Iris pigment epithelial cell (primary cell): Measurements from ENCODE around the gene PRICKLE2.

Experiments used
- DNase-seq: peaks from one replicate; pipeline ENCODE4 v3.0.0-alpha.2; 2011; ENCODE audit warnings: low read depth

PRICKLE2 gene

DNA sequence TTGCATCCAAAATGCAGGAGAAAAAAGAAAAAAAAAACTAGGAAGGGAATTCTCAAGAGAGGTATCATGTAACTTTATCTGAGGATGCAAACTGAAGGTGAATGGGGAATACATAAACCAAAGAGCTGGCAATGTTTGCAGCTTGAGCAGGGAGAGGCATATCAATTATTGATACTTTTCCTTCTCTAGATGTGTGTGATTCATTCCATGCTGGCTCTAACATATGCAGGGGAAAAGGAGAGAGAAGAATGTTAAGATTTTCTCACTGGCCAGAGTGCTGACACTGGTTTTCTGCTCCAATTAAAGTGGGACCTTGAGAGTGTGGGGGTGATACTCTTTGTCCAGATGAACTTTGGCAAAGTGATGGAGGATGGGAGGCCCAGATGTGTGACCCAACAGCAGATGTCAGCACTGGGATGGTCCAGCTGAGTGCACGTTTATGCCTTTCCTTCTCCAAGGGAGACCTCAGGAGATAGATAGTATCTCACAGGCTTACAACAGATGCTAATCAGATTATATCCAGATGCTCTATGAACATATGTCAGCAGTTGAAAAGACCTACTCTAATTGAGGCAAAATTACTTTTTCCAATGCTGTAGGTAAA is 152.0 kb downstream of the PRICKLE2 start:
- no peak for DNase-seq

DNA sequence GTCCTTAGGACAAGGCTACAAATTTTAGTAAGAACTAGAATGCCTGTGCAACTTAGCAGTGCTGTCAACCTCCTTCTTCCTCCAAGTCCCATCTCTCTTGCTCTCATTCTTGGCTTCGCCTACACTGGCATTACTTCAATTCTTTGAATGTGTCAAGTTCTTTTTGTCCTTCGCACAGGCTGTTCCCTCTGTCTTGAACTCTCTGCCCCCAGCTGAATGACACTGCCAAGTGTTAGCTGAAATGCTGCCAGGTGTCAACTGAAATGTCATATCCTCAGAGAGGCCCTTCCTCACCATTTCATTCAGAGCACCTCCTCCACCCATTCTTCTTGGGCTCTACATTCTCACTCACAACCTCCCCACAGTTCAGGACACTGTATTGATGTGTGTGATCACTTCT is 153.1 kb downstream of the PRICKLE2 start:
- DNase-seq = no peak

DNA sequence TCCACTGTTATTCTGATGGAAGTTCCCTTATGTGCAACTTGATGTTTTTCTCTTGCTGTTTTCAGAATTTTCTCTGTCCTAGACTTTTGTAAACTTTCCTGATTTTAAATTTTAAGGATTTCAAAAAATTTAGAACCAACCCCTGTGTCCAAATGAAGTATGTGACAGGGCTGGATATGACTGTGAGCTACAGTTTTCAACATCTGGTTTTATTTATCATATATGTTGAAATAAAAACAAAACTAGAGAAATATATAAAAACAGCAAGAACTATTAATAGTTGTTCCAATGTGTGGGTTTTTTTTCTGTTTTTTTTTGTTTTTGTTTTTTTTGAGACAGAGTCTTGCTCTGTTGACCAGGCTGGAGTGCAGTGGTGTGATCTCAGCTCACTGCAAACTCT is 154.6 kb downstream of the PRICKLE2 start:
- no peak for DNase-seq

DNA sequence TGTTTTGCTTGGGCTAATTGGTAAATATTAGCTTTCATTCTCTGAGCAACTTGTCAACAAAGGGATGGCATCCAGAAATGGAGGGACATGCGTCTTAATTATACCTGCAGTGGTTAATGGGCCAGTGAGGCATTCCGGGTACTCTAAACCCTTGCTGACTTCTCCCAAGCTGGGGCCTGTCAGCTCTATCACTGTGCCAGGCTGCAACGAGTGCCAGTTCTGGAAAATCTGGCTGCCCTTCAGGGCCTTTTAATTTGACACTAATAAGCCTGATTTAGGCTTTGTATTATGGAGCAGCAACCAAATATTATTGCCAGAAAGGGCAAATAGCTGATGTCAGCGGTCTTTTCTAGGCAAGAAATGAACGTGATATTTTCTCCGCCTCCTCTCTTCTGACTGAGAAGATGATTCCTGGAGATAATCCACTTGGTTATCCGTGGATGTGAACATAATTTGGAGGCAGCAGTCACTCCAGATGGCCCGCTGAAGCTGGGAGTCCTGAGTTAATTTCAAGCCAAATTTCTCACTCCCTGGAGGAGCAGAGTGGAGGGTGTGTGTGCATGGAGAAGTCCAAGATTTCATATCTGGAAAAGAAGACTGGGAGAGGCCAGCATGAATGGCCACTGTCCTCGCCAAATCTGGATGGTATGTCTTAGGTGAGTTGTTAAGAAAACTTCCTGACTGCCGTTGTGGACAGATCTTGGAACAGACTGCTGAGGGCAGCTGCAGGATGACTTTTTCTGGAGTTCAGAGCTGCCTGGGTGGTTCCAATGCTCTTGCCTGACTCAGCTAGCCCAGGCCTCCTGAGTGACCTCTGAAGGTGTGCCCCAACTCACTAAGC is 157.5 kb downstream of the PRICKLE2 start:
- DNase-seq = no peak

DNA sequence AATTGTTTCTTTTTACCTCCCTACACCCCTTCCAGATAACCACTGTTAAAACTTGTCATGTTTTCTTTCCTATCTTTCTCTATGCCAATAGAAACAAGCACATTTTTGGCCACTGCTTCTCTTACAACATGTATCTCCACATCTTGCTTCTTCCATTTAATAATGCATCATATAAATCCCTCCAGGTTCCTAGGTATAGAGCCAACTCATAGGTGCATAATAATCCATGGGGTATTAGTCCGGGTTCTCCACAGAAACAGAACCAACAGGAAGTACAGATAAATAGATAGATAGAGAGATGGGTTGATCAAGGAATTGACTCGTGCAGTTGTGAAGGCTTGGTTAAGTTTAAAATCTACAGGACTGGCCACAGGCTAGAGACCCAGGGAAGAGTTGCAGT is 160.5 kb downstream of the PRICKLE2 start:
- no peak for DNase-seq

DNA sequence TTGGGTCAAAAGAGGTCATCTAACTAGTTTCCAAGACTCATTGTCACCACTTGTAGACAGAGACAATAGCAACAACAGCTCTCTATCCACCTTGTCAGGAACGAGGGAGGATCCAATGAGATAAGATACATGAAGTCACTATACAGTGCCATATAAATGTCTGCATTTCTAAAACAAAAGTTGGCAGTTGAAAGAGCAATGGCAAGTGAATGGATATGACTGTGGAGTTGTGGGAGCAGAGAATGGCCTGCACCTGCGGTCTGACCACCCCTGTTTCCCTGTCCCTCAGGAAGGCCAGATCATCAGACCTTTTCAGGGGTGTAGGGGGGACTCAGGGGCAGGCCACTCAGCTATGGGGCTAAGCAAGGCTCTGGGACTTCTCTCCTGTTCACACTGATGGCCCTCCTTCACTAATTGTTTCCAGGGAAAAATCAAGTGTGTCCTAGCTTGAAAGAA is 161.3 kb downstream of the PRICKLE2 start:
- DNase-seq = no peak

DNA sequence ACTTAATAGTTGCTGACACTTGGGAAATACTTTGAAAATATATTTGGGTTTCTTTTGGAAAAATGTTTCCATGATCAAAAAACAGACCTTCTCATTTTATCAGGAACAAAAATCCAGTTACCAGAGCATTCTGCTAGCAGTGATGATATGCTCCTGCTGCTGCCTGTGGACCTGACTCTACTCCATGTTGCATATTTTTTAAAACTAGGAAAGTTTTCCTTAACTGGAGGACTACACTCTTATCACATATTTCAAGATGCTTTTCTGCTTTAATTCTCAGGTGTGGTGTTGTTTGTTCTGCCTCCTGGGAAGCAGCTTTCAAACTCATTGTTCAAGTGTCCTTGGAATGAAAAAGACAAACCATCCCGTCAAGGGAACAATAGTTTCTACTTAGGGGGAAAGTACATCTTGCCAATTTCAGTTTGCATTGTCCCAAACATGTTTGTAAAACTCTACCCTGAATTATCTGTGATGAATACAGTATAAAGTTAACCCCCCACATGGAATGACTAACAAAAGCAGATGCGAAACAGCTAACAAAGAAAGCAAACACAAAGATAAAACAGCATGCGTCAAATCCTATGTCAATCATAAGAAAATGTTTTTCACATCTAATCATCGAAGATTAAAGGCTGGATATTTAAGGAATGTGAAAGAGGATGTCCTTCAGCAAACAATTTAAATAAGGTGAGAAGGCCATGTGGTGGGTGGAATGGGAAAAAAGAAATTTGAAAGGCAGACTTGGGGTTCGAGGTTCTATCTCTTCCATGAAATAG is 161.9 kb downstream of the PRICKLE2 start:
- DNase-seq = peak; percentile 79

DNA sequence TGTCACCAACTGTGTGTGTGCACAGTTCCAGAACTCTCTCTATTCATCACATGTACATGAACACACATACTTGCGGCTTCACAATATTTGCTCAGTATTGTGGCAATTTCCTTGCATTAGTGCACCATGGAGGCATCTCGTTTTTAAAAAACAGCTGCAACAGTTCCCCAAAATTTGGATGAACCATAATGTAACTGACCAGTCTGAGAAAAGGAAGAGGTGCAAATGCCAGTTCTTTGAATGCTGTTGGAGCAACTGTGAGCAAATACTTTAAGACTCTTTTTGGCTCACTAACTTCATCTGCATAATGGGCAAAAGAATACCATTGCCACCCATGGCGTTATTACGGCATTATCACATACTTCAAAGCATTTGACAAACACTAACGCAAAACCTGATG is 163.6 kb downstream of the PRICKLE2 start:
- no peak for DNase-seq

DNA sequence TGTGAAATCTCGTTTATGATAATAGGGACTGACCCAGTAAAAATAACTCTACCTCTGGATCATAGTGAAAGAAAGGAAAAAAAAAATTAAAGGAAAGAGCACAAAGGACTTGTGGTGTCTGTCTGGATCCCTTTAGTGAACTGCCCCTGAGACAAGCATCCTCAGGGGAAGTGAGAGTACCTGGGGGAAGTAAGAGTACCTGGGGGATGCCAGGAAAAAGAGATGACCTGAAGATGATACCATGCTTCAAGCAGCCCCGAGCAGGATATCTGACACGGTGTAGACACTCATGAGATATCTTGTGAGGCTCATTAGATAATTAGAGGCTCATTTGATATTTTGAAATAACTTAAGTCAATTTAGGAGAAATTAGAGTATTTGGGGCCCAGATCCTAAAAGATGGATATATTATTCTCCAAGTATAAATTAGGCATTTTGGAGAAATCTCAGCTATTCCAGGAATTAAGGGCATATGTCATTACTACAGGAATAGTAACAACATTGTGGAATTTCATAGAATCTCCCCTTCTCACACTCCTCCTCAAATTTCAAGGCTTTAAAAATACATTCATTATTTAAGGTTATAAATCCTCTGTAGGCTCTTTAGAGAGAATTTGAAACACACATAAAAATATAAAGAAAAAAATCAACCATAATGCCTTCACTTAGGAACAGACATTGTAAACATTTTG is 165.6 kb downstream of the PRICKLE2 start:
- no peak for DNase-seq

DNA sequence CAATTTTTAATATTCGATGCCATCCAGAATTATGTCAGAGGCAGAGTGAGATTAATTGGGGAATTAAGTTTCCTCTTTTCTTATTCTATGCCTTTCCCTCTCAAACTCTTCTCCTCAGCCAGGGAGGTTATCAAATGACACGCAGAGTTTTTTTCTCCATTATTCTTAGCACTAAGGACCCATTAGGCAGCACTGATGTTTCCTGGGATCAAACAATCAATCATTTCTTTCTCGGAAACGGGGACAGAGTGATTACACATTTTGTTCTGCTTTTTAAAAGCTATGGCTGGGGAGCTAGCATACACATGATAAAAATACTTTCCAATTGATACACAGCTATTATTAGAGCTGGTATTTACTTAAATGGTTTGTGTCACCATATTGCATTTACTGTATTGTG is 166.7 kb downstream of the PRICKLE2 start:
- DNase-seq = no peak

DNA sequence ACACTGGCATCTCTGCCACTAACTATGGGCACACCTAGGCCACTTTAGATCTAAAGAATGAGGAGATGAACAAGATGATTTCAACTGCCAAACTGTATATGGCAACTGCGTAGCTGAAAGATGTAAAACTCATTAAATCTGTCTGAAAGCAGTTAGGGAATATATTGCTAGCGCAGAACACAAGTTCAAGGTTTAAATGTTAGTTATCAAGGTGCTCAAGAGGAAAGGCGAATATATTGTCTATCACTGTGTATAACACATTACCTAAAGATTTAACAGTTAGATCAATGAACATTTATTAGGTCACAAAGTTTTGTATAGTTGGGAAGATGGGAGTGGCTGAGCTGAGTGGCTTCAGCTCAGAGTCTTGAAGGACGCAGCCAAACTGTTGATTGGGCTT is 168.0 kb downstream of the PRICKLE2 start:
- DNase-seq = no peak

DNA sequence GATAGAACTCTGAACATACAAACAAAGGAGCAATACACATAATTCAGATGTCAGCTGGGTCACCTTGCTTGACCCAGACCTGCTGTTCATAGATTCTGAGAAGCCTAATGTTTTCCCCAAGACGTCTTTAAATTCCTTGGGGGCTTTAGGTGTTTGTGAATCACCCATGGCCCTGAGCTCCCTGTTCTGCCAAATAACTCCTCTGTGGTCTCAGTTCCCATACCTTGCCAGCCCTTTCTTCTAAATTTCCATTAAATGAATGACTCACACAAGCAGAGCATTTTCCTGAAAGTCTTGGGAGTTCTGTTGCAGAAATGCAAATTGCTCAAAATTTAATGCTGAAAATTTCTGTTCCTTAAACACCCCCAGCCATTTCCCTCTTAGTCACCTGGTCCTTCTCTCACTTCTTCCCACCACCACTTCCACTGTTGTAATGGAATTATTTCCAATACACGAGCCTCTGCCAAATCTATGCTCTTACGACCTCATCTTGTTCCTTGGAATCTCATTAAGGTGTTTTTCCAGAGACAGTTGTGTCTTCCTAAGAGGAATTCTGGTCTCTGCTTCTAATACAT is 168.6 kb downstream of the PRICKLE2 start:
- DNase-seq = peak; percentile 82

DNA sequence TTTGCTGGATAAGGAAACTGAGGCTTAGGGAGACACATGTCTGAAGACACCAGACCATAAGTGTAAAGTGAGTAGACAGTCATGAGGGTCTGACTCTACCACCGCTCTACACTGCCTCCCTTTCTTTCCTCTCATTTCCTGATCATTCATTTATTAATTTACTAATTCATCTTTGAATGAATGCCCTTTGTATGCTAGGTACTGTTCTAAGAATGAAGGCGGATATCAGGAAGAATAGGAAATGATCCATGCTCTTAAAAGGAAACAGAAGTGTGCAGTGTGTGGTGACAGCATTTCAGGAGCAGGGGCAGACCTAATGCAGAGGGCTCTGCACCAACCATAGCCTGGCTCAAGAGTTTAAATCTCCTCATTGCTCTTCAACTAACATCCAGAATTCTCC is 170.2 kb downstream of the PRICKLE2 start:
- DNase-seq = no peak

DNA sequence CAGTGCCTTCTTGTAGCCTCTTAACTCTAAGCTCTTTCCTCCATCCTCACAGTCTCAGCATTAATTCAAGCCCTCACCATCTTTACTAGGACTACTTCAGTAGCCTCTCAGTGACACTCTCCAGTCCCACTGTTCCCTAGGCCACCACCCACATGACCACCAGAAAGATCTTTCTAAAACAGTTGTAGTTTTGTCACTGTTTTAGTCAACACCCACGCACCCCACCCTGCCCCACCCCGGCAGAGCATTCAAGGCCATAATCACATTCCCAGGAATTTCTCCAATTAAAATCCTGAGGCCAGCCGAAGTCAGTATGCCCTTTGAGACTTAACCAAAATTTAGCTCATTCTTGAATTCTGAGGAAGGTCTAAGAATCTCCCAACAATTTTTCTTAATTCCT is 170.8 kb downstream of the PRICKLE2 start:
- no peak for DNase-seq

DNA sequence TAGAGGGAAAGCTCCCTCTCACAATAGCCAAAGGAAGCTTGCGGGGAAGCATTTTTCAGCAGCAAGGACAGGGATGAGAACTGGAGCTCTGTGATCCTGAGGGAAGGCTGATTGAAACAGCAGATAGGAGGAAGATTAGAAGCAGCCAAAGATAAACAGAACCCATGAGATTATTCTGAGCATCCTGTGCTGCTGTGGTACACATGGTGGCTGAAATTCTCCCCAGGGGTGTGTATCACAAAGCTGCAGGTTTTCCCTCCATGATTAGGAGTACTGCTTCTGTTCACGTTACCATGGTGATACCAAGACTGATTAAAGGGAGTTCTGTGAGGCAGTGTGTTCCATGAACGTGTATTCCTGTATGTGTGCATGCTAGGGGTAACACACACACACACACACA is 171.7 kb downstream of the PRICKLE2 start:
- no peak for DNase-seq

DNA sequence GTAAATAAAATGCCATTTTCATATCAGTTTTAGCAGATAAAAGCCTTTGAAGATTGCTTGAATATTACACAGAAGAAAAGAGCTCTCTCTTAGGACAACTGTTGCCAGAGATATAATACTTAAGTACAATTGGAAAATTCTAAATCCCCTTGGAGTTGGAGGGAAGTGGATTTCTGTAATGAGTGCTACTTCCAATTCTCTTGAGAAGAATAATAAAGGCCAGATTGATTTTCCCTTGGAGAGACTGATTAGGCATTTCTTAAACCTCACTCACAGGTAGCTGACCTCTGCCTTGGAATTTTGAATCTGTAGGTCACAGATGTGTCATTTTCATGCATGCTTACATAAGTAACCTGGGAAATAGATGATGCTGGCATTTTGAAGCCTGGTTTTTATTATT is 172.1 kb downstream of the PRICKLE2 start:
- no peak for DNase-seq

DNA sequence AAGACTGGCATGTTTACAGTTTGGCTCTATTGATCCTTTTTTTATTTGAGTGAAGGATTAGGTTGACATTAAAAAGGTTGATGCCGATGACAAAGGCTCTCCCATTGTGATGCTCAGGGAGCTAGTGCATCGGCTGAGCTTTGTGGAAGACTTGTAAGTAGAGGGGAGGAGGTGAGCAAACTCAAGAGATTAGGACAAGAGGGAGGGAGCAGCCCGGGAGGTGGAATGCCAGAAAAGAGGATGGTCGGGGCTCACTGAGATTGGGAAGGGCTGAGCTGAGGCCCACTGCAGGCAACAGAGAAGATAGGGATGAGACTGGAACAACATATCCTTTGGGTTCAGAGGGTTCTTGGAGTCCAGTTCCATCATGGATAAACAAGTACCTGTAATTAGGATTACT is 175.4 kb downstream of the PRICKLE2 start:
- no peak for DNase-seq

DNA sequence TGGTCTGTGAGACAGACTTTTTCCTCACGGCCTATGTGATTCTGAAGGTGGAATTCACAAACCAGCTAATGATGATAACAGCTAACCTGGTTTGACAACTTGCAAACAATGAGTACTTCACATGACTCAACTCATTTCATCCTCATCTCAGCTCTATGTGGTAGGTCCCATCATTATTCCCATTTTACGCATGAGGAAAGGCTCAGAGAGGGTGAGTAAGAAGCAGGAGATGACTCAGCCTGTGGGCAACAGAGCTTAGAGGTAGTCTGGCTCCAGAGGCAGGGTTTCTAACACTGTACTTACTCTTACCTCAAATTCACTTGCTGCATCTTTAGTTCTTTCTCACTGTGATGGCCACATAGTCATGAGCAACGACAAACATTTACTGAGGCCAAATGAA is 176.1 kb downstream of the PRICKLE2 start:
- peak; percentile 79 for DNase-seq

DNA sequence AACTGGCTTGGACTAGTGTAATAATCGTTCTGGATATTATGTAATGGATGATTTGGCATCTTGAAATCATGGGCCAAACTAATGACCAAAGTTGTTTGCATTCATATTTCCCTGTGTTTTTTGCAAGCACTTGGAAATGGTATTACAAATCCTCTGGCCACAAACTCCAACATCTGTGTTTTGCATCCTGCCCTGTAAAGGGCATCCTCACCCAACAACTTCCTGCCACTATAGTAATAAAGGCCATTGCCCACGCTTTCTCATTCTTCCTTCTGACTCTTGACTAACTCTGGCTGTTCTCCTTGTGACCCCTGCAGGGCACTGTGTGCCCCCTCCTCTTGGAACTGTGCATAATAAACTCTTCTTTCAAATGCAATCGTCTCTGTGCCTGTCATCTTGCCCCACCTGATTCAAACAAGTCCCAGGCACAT is 176.6 kb downstream of the PRICKLE2 start:
- no peak for DNase-seq

DNA sequence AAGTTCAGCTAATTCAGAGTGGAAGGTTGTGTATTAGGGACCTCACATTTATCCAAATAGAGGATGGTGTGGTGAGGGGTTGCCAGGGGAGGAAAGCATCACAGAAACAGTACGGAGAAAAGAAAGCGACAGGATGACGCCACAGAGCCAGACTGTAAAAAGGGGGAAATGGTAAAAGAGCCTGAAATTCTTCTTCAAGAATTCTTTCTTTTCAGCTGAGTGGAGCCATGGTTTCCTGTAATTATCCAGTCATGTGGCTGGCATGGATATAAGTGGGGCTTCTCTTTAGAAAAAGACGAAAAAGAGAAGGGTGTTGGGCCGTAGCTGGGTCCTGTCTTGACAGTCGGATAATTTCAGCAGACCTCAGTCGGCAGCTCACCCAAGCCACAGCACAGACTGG is 177.5 kb downstream of the PRICKLE2 start:
- DNase-seq = no peak

DNA sequence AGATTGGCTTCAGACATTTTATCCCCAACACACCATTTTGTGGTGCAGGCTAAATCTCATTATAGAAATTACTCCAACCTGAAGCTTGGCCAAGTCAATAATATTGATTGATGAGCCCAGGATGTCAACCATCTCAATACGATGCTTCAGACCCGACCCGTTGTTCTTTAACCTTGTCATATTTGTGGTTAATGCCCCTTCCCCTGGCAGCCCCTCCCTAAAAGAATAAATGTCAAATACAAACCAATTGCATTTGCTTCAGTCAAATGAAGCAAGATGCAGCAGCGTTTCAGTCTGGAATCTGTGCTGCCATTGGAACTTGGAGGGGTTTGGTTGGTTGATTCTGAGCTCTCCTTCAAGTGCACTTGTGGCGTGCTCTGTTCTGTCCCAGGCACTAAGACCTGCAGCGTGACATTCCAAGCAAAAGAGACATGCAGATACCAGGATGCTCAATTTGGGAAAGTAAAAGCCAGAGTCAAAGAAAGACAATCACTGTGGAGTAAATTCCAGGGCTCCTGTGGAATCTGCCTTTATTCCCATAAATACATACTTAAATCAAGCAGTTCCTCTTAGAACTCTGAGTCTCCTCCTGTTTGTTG is 178.2 kb downstream of the PRICKLE2 start:
- DNase-seq = no peak

DNA sequence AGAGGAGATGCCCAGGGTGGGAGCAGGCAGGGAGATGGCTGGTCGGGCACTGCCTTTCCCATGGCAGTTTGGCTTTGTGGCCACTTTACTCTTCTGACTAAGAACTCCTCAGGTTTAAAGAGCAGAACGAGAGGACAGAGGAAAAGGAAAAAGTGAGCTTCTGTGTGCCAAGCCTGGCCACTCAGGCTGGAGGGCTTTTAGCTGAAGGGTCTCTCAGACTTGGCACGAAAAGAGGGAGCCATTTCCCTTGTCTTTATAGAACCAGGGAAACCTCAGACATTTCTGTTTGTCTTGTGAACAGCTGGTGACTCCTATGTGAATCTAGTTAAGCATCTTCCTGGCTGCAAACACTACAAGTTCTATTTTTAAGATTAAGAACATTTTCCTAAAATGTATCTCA is 178.7 kb downstream of the PRICKLE2 start:
- no peak for DNase-seq
